B cell (primary cell): ENCODE data around the gene SLC27A1.

Experiments
- CTCF ChIP-seq: fragments of 200-600 bp; IDR thresholded peaks from one replicate; pipeline ENCODE4 v1.8.0; 2022; ENCODE audit warnings: antibody characterized with exemption, mild to moderate bottlenecking
- EZH2 ChIP-seq: IDR thresholded peaks from 2 replicates; pipeline ENCODE4 v1.6.1; 2012; ENCODE audit warnings: borderline replicate concordance, low read depth, mild to moderate bottlenecking, moderate library complexity, low read length; ENCODE audit not compliant: insufficient read depth, poor library complexity, severe bottlenecking

GRCh38 chr19:17543986-17544385 lies 73.7 kb downstream of the SLC27A1 start:
- TF ChIP-seq CTCF (no peak), EZH2 (no peak)
